ENCODE data around the gene STARD9.
"Not testable (repeated sequence)": the region's sequence is repeated elsewhere in the genome, so short reads cannot be mapped to it uniquely, and the experiment has no call there.

STARD9 gene

GRCh38 chr15:42575188-42576039, at the start of gene STARD9:
Gene STARD9 (plus strand): TSS chr15:42575606. CDS start chr15:42575716, 110 bp downstream.
- peak; percentile 86 to 90 for DNase-seq (ENCODE audit: low read depth in 2 of 2)

GRCh38 chr15:42528970-42529369, 46.4 kb upstream of the STARD9 start:
- no peak for DNase-seq (ENCODE audit: low read depth in 2 of 2)

DNA sequence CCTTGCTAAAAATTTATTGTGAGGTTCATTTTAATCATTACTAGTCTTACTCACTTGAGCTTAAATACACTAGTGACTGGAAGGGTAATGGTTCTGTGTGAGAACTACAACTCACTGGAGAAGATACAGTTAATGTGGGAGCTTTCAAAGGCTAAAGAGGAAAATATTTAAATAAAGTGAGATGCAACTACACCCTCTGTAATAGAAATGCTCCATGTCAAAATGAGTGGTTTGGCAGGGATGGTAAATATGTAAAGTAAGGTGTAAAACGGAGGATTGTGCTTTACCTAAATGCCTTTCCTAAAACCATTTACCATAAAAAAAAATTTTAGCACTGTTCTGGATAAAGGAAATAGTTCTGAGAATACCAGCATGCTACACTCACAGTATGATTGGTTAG, 42.2 kb upstream of the STARD9 start:
- no peak for DNase-seq (ENCODE audit: low read depth in 2 of 2)

GRCh38 chr15:42544853-42545629, 30.4 kb upstream of the STARD9 start:
- no peak for DNase-seq (ENCODE audit: low read depth in 2 of 2)

DNA sequence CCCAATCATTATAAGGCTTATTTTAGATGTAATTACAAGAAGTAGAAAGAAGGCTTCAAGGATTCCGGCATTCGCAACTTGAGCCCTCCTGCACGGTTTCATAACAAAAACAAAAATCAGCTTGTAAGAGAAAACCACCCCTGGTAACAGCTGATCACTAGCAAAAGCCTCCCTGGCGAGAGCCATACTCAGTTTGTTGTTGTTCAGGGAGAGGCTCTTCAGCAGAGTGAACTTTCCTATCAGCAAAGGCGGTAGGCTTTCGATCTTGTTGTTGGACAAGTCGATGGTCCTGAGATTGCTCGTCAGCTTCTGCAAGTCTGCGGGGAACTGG, 27.5 kb upstream of the STARD9 start:
- DNase-seq (ENCODE audit: low read depth in 2 of 2): no peak

GRCh38 chr15:42548249-42549031, 27.0 kb upstream of the STARD9 start, which contains the start of the genes HAUS2 and LRRC57:
Gene HAUS2 (plus strand): TSS chr15:42548838. CDS start chr15:42548873, 35 bp downstream.
Gene LRRC57 (minus strand): TSS chr15:42548793. CDS start chr15:42548434, 359 bp downstream.
- peak; percentile 77 to 78 for DNase-seq (ENCODE audit: low read depth in 2 of 2)

DNA sequence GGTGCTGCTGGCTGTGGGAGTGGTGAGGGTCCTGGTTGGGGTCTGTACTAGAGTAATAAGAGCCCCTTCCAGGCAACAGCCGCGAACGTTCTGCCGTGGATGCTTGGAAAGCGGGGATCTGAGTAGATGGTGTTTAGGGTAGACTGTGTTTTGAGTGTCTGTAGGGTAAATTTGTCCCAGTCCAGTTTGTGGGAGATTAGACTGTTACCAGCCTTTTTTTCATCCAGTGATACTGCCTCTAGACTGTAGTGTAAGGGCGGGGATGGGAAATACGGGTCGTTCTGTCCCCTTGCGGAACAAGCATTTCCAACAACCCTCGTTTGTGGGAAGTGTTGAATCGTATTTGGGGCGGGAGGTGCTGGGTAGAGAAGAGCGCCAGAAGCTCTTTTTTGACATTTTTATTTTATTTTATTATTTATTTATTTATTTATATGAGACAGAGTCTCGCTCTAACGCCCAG, 26.3 kb upstream of the STARD9 start:
- DNase-seq (ENCODE audit: low read depth in 2 of 2): no peak

- no peak for DNase-seq (ENCODE audit: low read depth in 2 of 2)
These were observed 25.5 kb upstream of the STARD9 start for GRCh38 chr15:42549741-42550392.

DNA sequence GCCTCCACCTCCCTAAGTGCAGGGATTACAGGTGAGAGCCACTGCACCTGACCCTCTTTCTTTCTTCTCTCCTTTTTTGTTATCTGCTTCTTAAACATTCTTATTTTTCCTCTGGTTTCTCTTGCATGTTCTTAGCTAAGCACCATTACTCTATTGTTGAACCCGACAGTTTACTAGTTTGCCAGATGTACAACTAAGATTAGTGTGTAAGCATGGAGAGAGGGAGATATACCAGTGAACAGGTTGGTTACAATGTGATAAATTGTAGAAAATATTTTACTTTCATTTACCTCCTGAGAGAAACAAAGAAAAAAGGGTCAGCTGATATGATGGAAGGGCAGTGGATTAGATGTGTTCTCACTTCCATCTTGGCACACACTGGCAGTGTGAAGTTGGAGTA, 21.9 kb upstream of the STARD9 start:
- DNase-seq (ENCODE audit: low read depth in 2 of 2): no peak

GRCh38 chr15:42556550-42557207, 18.7 kb upstream of the STARD9 start:
- not testable (repeated sequence) for DNase-seq (ENCODE audit: low read depth in 2 of 2)

DNA sequence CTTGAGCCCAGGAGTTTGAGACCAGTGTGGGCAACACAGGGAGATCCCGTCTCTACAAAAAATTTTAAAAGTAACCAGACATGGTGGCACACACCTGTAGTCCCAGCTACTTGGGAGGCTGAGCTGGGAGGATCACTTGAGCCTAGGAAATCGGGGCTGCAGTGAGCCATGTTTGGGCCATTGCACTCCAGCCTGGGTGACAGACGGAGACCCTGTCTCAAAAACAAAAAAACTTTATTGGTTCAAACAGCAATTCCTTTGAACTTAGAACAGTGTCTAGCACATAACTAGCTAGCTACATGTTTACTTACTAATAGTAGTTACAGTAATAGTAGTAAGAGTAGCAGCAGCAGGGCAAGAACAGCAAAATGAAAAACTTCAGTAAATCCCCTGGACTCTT, 16.7 kb upstream of the STARD9 start:
- no peak for DNase-seq (ENCODE audit: low read depth in 2 of 2)

- DNase-seq (ENCODE audit: low read depth in 2 of 2): no peak
These were observed 711 bp downstream of the STARD9 start for GRCh38 chr15:42576040-42576594.

- no peak for DNase-seq (ENCODE audit: low read depth in 2 of 2)
These were observed 1.4 kb downstream of the STARD9 start for GRCh38 chr15:42576776-42577175.

DNA sequence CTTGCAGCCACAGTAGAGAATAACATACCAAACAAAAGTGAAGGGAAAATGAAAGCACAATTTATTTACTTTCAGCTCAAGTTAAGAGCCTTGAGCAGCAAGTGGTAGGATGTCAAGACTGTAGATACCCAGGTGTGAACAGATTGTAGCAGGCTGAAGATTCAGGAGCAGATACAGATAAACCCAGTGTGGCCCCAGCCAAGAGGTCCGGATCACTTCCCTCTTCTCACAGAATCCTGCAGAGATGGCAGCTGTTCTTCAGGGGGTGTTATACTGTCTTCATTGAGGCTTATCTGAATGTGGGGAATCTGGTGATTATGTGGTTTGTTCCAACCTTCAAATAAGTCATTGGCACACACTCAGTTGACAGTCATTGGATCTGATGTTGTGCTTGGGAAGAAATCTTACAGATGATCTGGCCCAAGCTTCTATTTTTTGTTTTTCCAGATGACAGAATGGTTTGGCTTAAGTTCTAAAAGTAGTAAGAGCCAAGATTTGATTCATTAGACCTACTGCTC, 2.2 kb downstream of the STARD9 start:
- DNase-seq (ENCODE audit: low read depth in 2 of 2): no peak

- no peak for DNase-seq (ENCODE audit: low read depth in 2 of 2)
These were observed 3.7 kb downstream of the STARD9 start for GRCh38 chr15:42578984-42579537.

GRCh38 chr15:42581272-42581730, 5.9 kb downstream of the STARD9 start:
- DNase-seq (ENCODE audit: low read depth in 2 of 2): peak; percentile 53 to 60

GRCh38 chr15:42582569-42583375, 7.4 kb downstream of the STARD9 start:
- no peak for DNase-seq (ENCODE audit: low read depth in 2 of 2)

GRCh38 chr15:42584031-42584765, 8.8 kb downstream of the STARD9 start:
- DNase-seq (ENCODE audit: low read depth in 2 of 2): no peak

Measured in stimulated activated CD8-positive, alpha-beta memory T cell treated with anti-CD3 and anti-CD28 coated beads, Interleukin-7, amount 100 ng/mL, for 1 hour (primary cell).